K562 (cell line): ENCODE measurements around the gene C20orf141. TPM values are rescaled to one million over a fixed set of nuclear protein-coding genes. Genes with fewer than 3 reads are reported as not detected.
A peak's percentile ranks its signal among the peaks of the same experiment; 100 is the strongest.

Experiments
- ARID3B ChIP-seq: fragments of 250-450 bp; sonication (Bioruptor Pico); IDR thresholded peaks from 2 replicates; pipeline ENCODE4 v1.4.0; 2020; ENCODE audit warnings: borderline replicate concordance
- CBFB ChIP-seq: sonication (generic); formaldehyde crosslinking; IDR thresholded peaks from 2 replicates; pipeline ENCODE4 v1.4.0; 2020; ENCODE audit warnings: mild to moderate bottlenecking, missing genetic modification reagents
- DNMT1 ChIP-seq: fragments of 450-650 bp; IDR thresholded peaks from 2 replicates; pipeline ENCODE4 v1.6.1; 2016; ENCODE audit warnings: antibody characterized with exemption, mild to moderate bottlenecking
- ID3 ChIP-seq, 2 experiments: fragments of 250-450 bp in 1 of 2; fragments of 450-650 bp in 1 of 2; sonication (Bioruptor Pico) in 1 of 2; IDR thresholded peaks; 2 replicates each; pipeline versions ENCODE4 v1.6.1 to v1.8.0; 2016 to 2021; ENCODE audit warnings: mild to moderate bottlenecking in 2 of 2, moderate library complexity in 2 of 2, missing compliant biosample characterization in 1 of 2, missing genetic modification characterization in 1 of 2
- L3MBTL2 ChIP-seq: fragments of 450-650 bp; IDR thresholded peaks from 2 replicates; pipeline ENCODE4 v1.6.1; 2016; ENCODE audit warnings: mild to moderate bottlenecking, moderate library complexity
- NFIC ChIP-seq: fragments of 450-650 bp; IDR thresholded peaks from 2 replicates; pipeline ENCODE4 v1.6.1; 2017; ENCODE audit warnings: mild to moderate bottlenecking, inconsistent platforms
- POLR2G ChIP-seq: fragments of 200-400 bp; formaldehyde crosslinking; IDR thresholded peaks from 2 replicates; pipeline ENCODE4 v1.6.1; 2017; ENCODE audit warnings: low read depth, mild to moderate bottlenecking, antibody characterized with exemption, low read length, moderate library complexity
- RBM14 ChIP-seq: fragments of 200-400 bp; formaldehyde crosslinking; IDR thresholded peaks from 2 replicates; pipeline ENCODE4 v1.6.1; 2018; ENCODE audit warnings: low read depth, mild to moderate bottlenecking, low read length, moderate library complexity, borderline replicate concordance; ENCODE audit not compliant: insufficient read depth
- SAFB2 ChIP-seq: fragments of 200-400 bp; formaldehyde crosslinking; IDR thresholded peaks from 2 replicates; pipeline ENCODE4 v1.6.1; 2018; ENCODE audit warnings: borderline replicate concordance, low read length, low read depth, moderate library complexity; ENCODE audit not compliant: severe bottlenecking
- STAT5A ChIP-seq: IDR thresholded peaks from 2 replicates; pipeline ENCODE4 v1.6.1; 2012; ENCODE audit warnings: low read length, inconsistent platforms, borderline replicate concordance
- TCF7L2 ChIP-seq: fragments of 150-350 bp; IDR thresholded peaks from 2 replicates; pipeline ENCODE4 v1.6.1; 2016; ENCODE audit warnings: low read depth, mild to moderate bottlenecking, low read length, moderate library complexity
- YY1 ChIP-seq, 3 experiments: IDR thresholded peaks; 2 replicates each; pipeline ENCODE4 v1.6.1; 2011; ENCODE audit warnings: low read length in 2 of 3, mild to moderate bottlenecking in 2 of 3, moderate library complexity in 2 of 3, borderline replicate concordance in 1 of 3, control low read depth in 1 of 3, low read depth in 1 of 3; ENCODE audit not compliant: insufficient read depth in 3 of 3, insufficient replicate concordance in 2 of 3, control insufficient read depth in 1 of 3, insufficient read length in 1 of 3; ENCODE audit errors: extremely low read depth in 1 of 3
- ZNF3 ChIP-seq: fragments of 250-450 bp; sonication (Bioruptor Pico); IDR thresholded peaks from 2 replicates; pipeline ENCODE4 v1.5.0; 2021; ENCODE audit warnings: mild to moderate bottlenecking, moderate library complexity
- ZNF586 ChIP-seq: fragments of 450-650 bp; formaldehyde crosslinking; conservative IDR thresholded peaks from 2 replicates; pipeline ENCODE4 v1.4.0; 2020; ENCODE audit warnings: mild to moderate bottlenecking, moderate library complexity
- polyA plus RNA-seq, 8 experiments: library from polyadenylated mRNA; depleted of rRNA in 4 of 8; stranded (reverse) in 5 of 8; unstranded in 3 of 8; fragments of >200 nt; fragmentation: Nextera tagmentation in 2 of 8; fragmentation: Illumina TruSeq in 1 of 8; extraction: Ambion mirVana in 2 of 8; extraction: Trizol in 1 of 8; gene quantifications; 2 replicates each; pipeline versions ENCODE4 v1.2.1 to v1.2.3, GENCODE V29; 2011 to 2014; ENCODE audit warnings: inconsistent platforms in 1 of 8, missing spikeins in 1 of 8
- total RNA-seq, 7 experiments: library from RNA; depleted of rRNA in 6 of 7; stranded (reverse); fragments of >200 nt in 6 of 7; fragmentation: Illumina TruSeq in 2 of 7; extraction: Trizol in 2 of 7; gene quantifications; 2 replicates each; pipeline versions ENCODE4 v1.2.1 to v1.2.3, GENCODE V29; 2011 to 2021; ENCODE audit warnings: low replicate concordance in 1 of 7
- TF ChIP-seq, protein P1 (sequence below): fragments of 250-450 bp; sonication (Bioruptor Pico); IDR thresholded peaks from 2 replicates; pipeline ENCODE4 v1.5.0; 2021; ENCODE audit warnings: mild to moderate bottlenecking, moderate library complexity
- TF ChIP-seq, protein P2 (sequence below): sonication (generic); formaldehyde crosslinking; IDR thresholded peaks from 2 replicates; pipeline ENCODE4 v1.8.1; 2023; ENCODE audit warnings: mild to moderate bottlenecking, missing genetic modification reagents
- TF ChIP-seq, protein P3 (sequence below): sonication (generic); formaldehyde crosslinking; IDR thresholded peaks from 2 replicates; pipeline ENCODE4 v1.8.0; 2023; ENCODE audit warnings: mild to moderate bottlenecking, missing genetic modification reagents

The C20orf141 gene
- total and polyA plus RNA-seq, 9 of the 15 experiments (the other 6 are each of a cell fraction or from before 2014, with no cell fraction given) = not detected

GRCh38 chr20:2840138-2840966 lies 25.6 kb downstream of the C20orf141 start, which contains the start of the genes PCED1A and VPS16 (continued):
- TF ChIP-seq, protein P1, sequence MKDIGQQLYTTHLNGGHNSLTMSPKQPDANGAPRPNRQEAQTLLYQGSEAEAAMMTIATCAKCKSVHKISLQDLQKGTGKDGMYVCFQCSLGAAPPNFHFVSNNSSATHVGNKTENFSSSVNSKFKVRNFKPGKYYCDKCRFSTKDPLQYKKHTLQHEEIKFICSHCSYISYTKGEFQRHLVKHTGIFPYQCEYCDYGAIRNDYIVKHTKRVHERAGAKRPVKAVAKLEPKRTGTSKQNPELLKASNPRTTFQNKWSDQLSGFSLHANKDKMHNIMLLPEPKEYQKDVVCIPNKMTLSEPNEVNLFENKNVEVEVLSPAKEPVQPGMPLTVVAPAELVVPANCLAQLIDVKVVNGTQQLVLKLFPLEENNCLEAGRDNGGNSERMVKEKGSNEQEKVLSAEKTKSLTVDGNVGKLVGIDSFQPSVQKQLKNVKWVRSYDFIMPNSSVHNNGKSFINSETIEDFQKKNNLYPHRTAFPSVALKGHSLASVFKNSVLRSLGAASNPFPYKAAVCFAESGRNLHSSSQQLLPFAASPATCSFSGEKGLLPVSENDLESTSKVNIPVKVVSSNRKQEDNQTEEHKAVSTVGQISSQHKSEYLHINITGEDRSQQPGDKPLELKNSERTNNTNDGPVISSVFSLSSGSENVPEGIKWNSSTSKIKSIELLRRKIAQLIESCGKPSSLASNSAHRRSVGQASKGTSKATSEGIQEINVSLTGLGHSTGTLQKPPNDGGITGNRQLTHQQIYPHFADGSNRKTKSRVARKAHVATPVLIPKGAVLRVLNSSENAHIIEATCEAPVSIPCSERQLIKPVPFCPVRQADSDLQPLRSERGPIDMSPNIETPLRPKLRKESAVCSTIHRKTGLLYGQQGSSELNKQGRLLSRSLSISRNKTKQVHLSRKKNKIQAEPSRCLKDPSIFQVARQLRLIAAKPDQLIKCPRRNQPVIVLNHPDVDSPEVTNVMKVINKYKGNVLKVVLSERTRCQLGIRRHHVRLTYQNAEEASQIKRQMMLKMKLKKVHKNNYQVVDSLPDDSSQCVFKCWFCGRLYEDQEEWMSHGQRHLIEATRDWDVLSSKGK (CRISPR knock-in tag) = no peak
- TF ChIP-seq, protein P2, sequence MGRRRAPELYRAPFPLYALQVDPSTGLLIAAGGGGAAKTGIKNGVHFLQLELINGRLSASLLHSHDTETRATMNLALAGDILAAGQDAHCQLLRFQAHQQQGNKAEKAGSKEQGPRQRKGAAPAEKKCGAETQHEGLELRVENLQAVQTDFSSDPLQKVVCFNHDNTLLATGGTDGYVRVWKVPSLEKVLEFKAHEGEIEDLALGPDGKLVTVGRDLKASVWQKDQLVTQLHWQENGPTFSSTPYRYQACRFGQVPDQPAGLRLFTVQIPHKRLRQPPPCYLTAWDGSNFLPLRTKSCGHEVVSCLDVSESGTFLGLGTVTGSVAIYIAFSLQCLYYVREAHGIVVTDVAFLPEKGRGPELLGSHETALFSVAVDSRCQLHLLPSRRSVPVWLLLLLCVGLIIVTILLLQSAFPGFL (CRISPR knock-in tag) = no peak
- TF ChIP-seq STAT5A (no peak), ID3 (CRISPR knock-in tag; IDR thresholded peaks at IDR 0.05) (no peak), ID3 (tag; IDR thresholded peaks at IDR 0.05) (peak; percentile 91), POLR2G (peak; percentile 84), L3MBTL2 (peak; percentile 97), NFIC (peak; percentile 80), SAFB2 (no peak), YY1 (IDR thresholded peaks at IDR 0.05; ENCODE audit: borderline replicate concordance in 1 of 3, control insufficient read depth in 1 of 3, extremely low read depth in 1 of 3, insufficient read depth in 3 of 3, insufficient read length in 1 of 3, insufficient replicate concordance in 2 of 3, low read depth in 1 of 3, low read length in 2 of 3) (peak; percentile 95 to 99 (median 99)), RBM14 (no peak), TCF7L2 (no peak), DNMT1 (no peak), ARID3B (no peak), ZNF3 (CRISPR knock-in tag) (no peak), ZNF586 (CRISPR knock-in tag) (no peak), CBFB (no peak)
- TF ChIP-seq, protein P3, sequence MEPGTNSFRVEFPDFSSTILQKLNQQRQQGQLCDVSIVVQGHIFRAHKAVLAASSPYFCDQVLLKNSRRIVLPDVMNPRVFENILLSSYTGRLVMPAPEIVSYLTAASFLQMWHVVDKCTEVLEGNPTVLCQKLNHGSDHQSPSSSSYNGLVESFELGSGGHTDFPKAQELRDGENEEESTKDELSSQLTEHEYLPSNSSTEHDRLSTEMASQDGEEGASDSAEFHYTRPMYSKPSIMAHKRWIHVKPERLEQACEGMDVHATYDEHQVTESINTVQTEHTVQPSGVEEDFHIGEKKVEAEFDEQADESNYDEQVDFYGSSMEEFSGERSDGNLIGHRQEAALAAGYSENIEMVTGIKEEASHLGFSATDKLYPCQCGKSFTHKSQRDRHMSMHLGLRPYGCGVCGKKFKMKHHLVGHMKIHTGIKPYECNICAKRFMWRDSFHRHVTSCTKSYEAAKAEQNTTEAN (CRISPR knock-in tag) = 0 out of 2 replicates have a peak, but pooled peaks have one; percentile 24
